SK-N-MC (cell line): Measurements from ENCODE around the gene ITGA11.

Source experiments
- DNase-seq: peaks from one replicate; pipeline ENCODE4 v3.0.0-alpha.2; 2011; ENCODE audit warnings: low read depth, low spot score
- H3K27ac ChIP-seq: fragments of 200-600 bp; sonication (generic); 2 replicates; pipeline ENCODE4 v1.5.1; 2016; ENCODE audit warnings: mixed run types
- H3K36me3 ChIP-seq: fragments of 200-600 bp; sonication (generic); 2 replicates; pipeline ENCODE4 v1.6.1; 2017; ENCODE audit warnings: antibody characterized with exemption, low read length, mixed read lengths; ENCODE audit not compliant: insufficient read depth
- H3K4me3 ChIP-seq: fragments of 200-600 bp; sonication (generic); 2 replicates; pipeline ENCODE4 v1.5.1; 2016
- H3K9ac ChIP-seq: fragments of 200-600 bp; sonication (generic); 2 replicates; pipeline ENCODE4 v1.8.0; 2017; ENCODE audit warnings: mixed run types, mixed read lengths; ENCODE audit not compliant: insufficient read length
- H3K9me3 ChIP-seq: fragments of 200-600 bp; sonication (generic); 2 replicates; pipeline ENCODE4 v1.6.1; 2017; ENCODE audit warnings: low read depth, mild to moderate bottlenecking, antibody characterized with exemption, low read length, moderate library complexity, mixed read lengths
- EZH2 ChIP-seq: fragments of 200-600 bp; sonication (generic); IDR thresholded peaks from one replicate; pipeline ENCODE4 v1.6.1; 2017; ENCODE audit warnings: antibody characterized with exemption
- FOXP2 ChIP-seq: optimal IDR thresholded peaks from 2 replicates; pipeline ENCODE3; 2011; ENCODE audit warnings: mild to moderate bottlenecking, moderate library complexity; ENCODE audit not compliant: insufficient read depth; ENCODE audit errors: extremely low read length, control extremely low read depth
- POLR2AphosphoS5 ChIP-seq: IDR thresholded peaks from 2 replicates; pipeline ENCODE4 v1.6.1; 2012; ENCODE audit warnings: mild to moderate bottlenecking, low read depth, low read length, borderline replicate concordance

ITGA11 gene

DNA sequence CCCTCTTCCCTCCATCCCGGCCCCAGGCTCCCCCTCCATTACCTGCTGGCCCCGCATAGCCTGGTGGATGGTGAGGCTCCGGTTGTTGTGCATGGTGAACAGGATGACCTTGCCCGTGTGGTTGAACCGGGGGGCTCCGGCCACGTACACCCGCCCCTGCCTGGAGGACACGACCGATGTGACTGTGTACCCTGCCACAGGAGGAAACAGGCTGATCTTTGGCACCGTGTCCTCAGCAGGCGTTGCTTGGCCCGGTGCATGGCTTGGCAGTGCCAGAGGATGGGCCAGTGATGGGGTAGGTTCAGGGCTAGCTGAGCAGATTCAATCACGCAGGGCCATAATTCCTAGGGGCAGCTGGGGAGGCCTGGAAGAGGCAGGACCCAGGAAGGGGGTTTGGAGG, 96.3 kb downstream of the ITGA11 start:
- Histone ChIP-seq H3K9ac (no peak overlapping the region), H3K9me3 (no peaks in the 10 kb centered on the region), H3K4me3 (no peak overlapping the region), H3K27ac (no peak overlapping the region), H3K36me3 (no peaks in the 10 kb centered on the region)
- DNase-seq = no peak
- TF ChIP-seq POLR2AphosphoS5 (no peak), FOXP2 (no peak), EZH2 (no peak)

DNA sequence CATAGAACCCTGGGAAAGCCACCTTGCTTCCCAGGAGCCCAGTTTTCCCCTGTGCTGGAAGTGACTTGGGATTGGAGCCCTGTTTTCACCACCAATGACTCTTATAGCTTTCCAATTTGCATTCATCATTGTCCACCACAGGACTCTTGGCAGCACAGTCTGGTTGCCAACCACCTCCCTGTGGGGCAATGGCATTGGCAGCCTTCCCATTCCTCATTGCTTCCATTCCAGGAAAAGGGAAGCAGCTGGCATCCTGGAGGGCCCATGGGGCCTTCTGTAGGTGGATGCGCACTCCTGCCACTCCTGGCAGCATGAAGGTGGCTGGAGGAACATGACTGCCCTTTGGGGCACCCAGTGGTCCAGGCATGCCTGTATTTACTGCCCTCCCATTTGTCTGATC, 96.7 kb downstream of the ITGA11 start:
- TF ChIP-seq EZH2 (no peak), FOXP2 (no peak), POLR2AphosphoS5 (no peak)
- H3K9ac ChIP-seq = no peak overlapping the region
- no peak overlapping the region for H3K4me3 ChIP-seq
- no peaks in the 10 kb centered on the region for H3K36me3 ChIP-seq
- H3K9me3 ChIP-seq = no peaks in the 10 kb centered on the region
- DNase-seq = no peak
- H3K27ac ChIP-seq = no peak overlapping the region

GRCh38 chr15:68334661-68335124, 97.3 kb downstream of the ITGA11 start:
- Histone ChIP-seq H3K36me3 (no peaks in the 10 kb centered on the region), H3K4me3 (no peak overlapping the region), H3K27ac (no peak overlapping the region), H3K9me3 (no peaks in the 10 kb centered on the region), H3K9ac (no peak overlapping the region)
- TF ChIP-seq EZH2 = no peak
- no peak for TF ChIP-seq FOXP2
- no peak for TF ChIP-seq POLR2AphosphoS5
- DNase-seq = no peak

DNA sequence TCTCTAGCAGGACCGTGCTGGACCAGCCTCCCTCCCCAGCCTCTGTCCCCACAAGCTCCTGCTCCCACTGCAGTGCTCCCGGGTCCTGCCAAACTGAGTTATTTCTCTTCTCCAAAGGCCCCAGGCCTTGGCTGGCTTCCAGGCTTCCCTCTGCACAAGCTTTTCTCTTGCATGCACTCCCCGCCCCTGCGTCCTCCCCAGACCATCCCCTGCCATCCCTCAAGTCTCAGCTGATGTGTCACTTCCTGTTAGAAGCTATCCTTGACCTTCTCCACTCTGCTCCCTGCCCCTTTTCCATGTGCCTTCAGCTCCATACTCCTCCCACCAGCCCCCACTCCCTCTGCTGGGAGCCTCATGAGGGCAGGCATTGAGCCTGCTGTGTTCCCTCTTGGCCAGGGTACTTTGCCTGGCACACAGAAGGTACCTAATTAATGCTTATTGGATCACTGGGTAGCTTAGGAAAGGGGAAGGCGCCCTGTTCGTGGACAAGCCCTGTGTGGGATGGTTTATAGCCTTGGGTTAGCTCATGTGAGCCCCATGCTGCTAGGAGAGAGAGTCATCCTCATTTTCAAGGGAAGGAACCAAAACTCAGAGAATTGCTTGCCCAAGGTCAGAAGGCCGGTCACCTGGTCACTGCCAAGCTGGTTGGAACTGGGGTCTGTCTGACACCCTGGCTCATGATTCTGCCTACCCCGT, 98.0 kb downstream of the ITGA11 start:
- TF ChIP-seq FOXP2 (no peak), EZH2 (no peak), POLR2AphosphoS5 (no peak)
- Histone ChIP-seq H3K36me3 (no peaks in the 10 kb centered on the region), H3K27ac (no peak overlapping the region), H3K9ac (no peak overlapping the region), H3K9me3 (no peaks in the 10 kb centered on the region), H3K4me3 (no peak overlapping the region)
- no peak for DNase-seq

GRCh38 chr15:68332266-68332665, 99.7 kb downstream of the ITGA11 start:
- TF ChIP-seq POLR2AphosphoS5 (no peak), FOXP2 (no peak), EZH2 (no peak)
- no peak overlapping the region for H3K9ac ChIP-seq
- no peaks in the 10 kb centered on the region for H3K9me3 ChIP-seq
- no peak overlapping the region for H3K27ac ChIP-seq
- H3K4me3 ChIP-seq = no peak overlapping the region
- H3K36me3 ChIP-seq = no peaks in the 10 kb centered on the region
- no peak for DNase-seq

GRCh38 chr15:68330901-68331300, 101.1 kb downstream of the ITGA11 start:
- DNase-seq = no peak
- no peak for TF ChIP-seq EZH2
- TF ChIP-seq POLR2AphosphoS5 = no peak
- TF ChIP-seq FOXP2 = no peak
- Histone ChIP-seq H3K4me3 (no peak overlapping the region), H3K9me3 (no peaks in the 10 kb centered on the region), H3K27ac (no peak overlapping the region), H3K9ac (no peak overlapping the region), H3K36me3 (no peaks in the 10 kb centered on the region)

DNA sequence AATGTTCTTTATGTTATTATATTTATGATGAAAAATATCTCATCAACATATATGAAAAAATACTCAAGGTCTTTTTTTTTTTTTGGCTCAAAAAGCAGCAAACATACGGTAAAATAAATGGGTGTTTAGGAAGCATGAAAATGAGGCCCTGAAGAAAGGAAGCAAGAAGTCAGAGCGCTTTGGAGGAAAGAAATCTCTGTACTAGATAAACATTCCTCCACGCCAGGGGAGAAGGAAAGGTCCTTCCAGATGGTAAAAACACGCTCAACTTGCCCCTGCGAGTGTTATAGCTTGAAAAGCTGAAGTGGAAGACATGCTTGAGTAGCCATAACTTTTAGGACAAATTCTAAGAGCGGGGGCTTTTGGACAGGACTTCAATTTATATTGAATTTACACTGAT, 101.5 kb downstream of the ITGA11 start:
- Histone ChIP-seq H3K4me3 (no peak overlapping the region), H3K9me3 (no peaks in the 10 kb centered on the region), H3K36me3 (no peaks in the 10 kb centered on the region), H3K9ac (no peak overlapping the region), H3K27ac (no peak overlapping the region)
- no peak for DNase-seq
- TF ChIP-seq EZH2 = no peak
- no peak for TF ChIP-seq POLR2AphosphoS5
- no peak for TF ChIP-seq FOXP2

- TF ChIP-seq POLR2AphosphoS5 (no peak), EZH2 (no peak), FOXP2 (no peak)
- no peak for DNase-seq
Measured at GRCh38 chr15:68328964-68329363, 103.0 kb downstream of the ITGA11 start.

GRCh38 chr15:68328443-68328842, 103.5 kb downstream of the ITGA11 start:
- Histone ChIP-seq H3K27ac (no peak overlapping the region), H3K9ac (no peak overlapping the region), H3K9me3 (no peaks in the 10 kb centered on the region), H3K36me3 (no peaks in the 10 kb centered on the region), H3K4me3 (no peak overlapping the region)
- no peak for DNase-seq
- TF ChIP-seq POLR2AphosphoS5 (no peak), FOXP2 (no peak), EZH2 (no peak)

More at GRCh38 chr15:68328964-68329363, 103.0 kb downstream of the ITGA11 start:
- Histone ChIP-seq H3K27ac (no peak overlapping the region), H3K4me3 (no peak overlapping the region), H3K9me3 (no peaks in the 10 kb centered on the region), H3K36me3 (no peaks in the 10 kb centered on the region), H3K9ac (no peak overlapping the region)

DNA sequence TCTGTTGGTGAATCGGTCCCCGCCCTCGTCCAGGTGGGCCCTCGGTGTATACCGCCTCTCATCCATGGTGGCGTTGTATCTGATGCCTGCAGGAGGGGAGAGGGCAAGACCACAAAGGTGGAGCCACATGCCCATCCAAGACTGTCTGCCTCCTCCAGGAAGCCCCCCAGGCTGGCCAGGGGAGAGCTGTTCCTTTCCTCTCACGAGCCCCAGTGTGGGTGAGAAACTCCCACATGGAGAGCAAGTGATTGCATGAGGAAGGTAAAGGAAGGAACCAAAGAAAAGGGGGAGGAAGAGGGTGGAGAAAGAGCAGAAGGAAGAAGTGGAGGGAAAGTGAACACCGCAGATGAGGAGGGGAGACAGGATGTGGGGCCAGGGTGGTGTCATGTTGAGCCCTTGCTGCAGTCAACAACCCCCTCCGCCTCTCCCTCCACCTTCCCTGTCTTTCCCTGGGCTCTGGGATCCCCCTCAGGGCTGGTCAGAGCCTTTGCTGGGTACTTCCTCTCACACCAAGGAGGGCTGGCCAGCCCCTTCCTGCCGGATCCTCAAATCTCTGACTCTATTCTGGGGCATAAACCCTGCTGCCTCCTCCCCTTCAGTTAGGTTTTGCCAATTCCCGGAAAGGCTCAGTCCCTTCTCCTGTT, 105.1 kb downstream of the ITGA11 start:
- no peak for DNase-seq
- Histone ChIP-seq H3K27ac (no peak overlapping the region), H3K36me3 (no peaks in the 10 kb centered on the region), H3K9ac (no peak overlapping the region), H3K9me3 (no peaks in the 10 kb centered on the region), H3K4me3 (no peak overlapping the region)
- TF ChIP-seq POLR2AphosphoS5 (no peak), FOXP2 (no peak), EZH2 (no peak)
